HL-60 (cell line): Measurements from ENCODE around the gene AHCTF1.

Source experiments
- CTCF ChIP-seq: IDR thresholded peaks from one replicate; pipeline ENCODE4 v1.5.1; 2011; ENCODE audit warnings: low read length, control low read depth, inconsistent platforms; ENCODE audit not compliant: insufficient read depth
- GABPA ChIP-seq: IDR thresholded peaks from 2 replicates; pipeline ENCODE4 v1.6.1; 2012; ENCODE audit warnings: low read depth
- POLR2AphosphoS5 ChIP-seq: IDR thresholded peaks from 2 replicates; pipeline ENCODE4 v1.6.1; 2012; ENCODE audit warnings: low read depth
- REST ChIP-seq: IDR thresholded peaks from 2 replicates; pipeline ENCODE4 v1.6.1; 2012; ENCODE audit warnings: low read depth; ENCODE audit not compliant: insufficient replicate concordance
- SPI1 ChIP-seq: IDR thresholded peaks from 2 replicates; pipeline ENCODE4 v1.6.1; 2012; ENCODE audit warnings: low read depth, mild to moderate bottlenecking, borderline replicate concordance

DNA sequence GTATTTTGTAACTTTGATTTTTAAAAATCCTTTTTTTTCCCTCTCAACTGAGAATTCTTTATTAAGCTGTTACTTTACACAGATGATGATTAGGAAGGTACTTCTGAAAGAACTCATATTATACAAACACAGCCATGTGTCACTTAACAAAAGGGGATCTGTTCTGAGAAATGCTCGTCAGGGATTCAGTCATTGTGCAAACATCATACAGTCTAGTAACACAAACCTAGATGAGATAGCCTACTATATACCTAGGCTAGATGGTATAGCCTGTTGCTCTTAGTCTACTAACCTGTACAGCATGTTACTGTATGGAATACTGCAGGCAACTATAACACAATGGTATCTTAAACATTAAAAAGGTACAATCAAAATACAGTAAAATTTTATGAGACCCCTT, 24.9 kb downstream of the AHCTF1 start:
- TF ChIP-seq CTCF = no peak
- TF ChIP-seq POLR2AphosphoS5 = no peak
- no peak for TF ChIP-seq SPI1
- TF ChIP-seq GABPA = no peak
- TF ChIP-seq REST = no peak
